ENCODE results near the gene USP44. TPM values are rescaled to one million over a fixed set of nuclear protein-coding genes. Genes with fewer than 3 reads are reported as not detected.

USP44 gene
- total and polyA plus RNA-seq, 2 donors (not counting 3 experiments of a cell fraction or from before 2014, with no cell fraction given), result 0.91 to 3.1 TPM

GRCh38 chr12:95551913-95552516 lies 739 bp upstream of the USP44 start:
- Histone ChIP-seq H3K9me1 (replicated peaks; ENCODE audit: control insufficient read depth, extremely low read depth, insufficient read depth, low read length) (no peaks in the 10 kb centered on the region), H3K36me3 (ENCODE audit: control insufficient read depth in 2 of 2, extremely low read depth in 1 of 2, insufficient read depth in 2 of 2, low read length in 2 of 2) (no peaks in the 10 kb centered on the region), H3K4me3 (replicated peaks in 1 of 3; ENCODE audit: insufficient read depth in 1 of 3, low read depth in 1 of 3, low read length in 3 of 3) (no peak overlapping the region), H3K4me2 (ENCODE audit: insufficient read depth, low read length) (no peak overlapping the region), H3K79me2 (ENCODE audit: control insufficient read depth, insufficient read depth, low read length) (no peaks in the 10 kb centered on the region), H3K9me3 (replicated peaks; ENCODE audit: control insufficient read depth, insufficient read depth, low read length) (peaks cover 2% of the 10 kb centered on the region), H4K20me1 (replicated peaks; ENCODE audit: control insufficient read depth, extremely low read depth, insufficient read depth, low read length) (no peaks in the 10 kb centered on the region), H3K4me1 (ENCODE audit: control insufficient read depth, extremely low read depth, insufficient read depth, low read length) (peaks cover 11% of the 10 kb centered on the region), H3K27ac (ENCODE audit: insufficient read depth, low read depth, low read length) (no peak overlapping the region), H3K27me3 (ENCODE audit: control insufficient read depth in 2 of 2, insufficient read depth in 2 of 2, low read length in 2 of 2) (peaks cover 9 to 14% of the 10 kb centered on the region in 2 experiments), H3K9ac (replicated peaks; ENCODE audit: extremely low read depth, insufficient read depth, low read length) (no peak overlapping the region), H2AFZ (ENCODE audit: low read depth, low read length) (no peak overlapping the region)
- ChIA-PET POLR2A (no interaction called here), CTCF (no interaction called here)
- no TSS peak for BruUV-seq (replicated peaks)
- intact Hi-C loops (cut with micrococcal nuclease) (no loop called here), dilution Hi-C loops (cut with MboI; ENCODE audit: extremely low pct_ligation_motif_present, low sequenced_read_pairs) (no loop called here)
- DNase-seq (ENCODE audit: low read depth, low spot score) (no peak), FAIRE-seq (no peak)
- TF ChIP-seq EZH2 (IDR thresholded peaks at IDR 0.05; ENCODE audit: borderline replicate concordance, low read depth, low read length, severe bottlenecking), result peak; percentile 16
- TF ChIP-seq MAX (IDR thresholded peaks at IDR 0.05; ENCODE audit: insufficient read depth, insufficient read length), result no peak

GRCh38 chr12:95549392-95550084 lies 1.7 kb downstream of the USP44 start:
- intact Hi-C loops (cut with micrococcal nuclease) (no loop called here), dilution Hi-C loops (cut with MboI; ENCODE audit: extremely low pct_ligation_motif_present, low sequenced_read_pairs) (no loop called here)
- CTCF ChIA-PET, result no interaction called here
- Histone ChIP-seq H3K27me3 (ENCODE audit: control insufficient read depth in 2 of 2, insufficient read depth in 2 of 2, low read length in 2 of 2) (peaks cover 9 to 14% of the 10 kb centered on the region in 2 experiments), H3K9ac (replicated peaks; ENCODE audit: extremely low read depth, insufficient read depth, low read length) (no peak overlapping the region), H3K9me1 (replicated peaks; ENCODE audit: control insufficient read depth, extremely low read depth, insufficient read depth, low read length) (no peaks in the 10 kb centered on the region), H4K20me1 (replicated peaks; ENCODE audit: control insufficient read depth, extremely low read depth, insufficient read depth, low read length) (no peaks in the 10 kb centered on the region), H3K36me3 (ENCODE audit: control insufficient read depth in 2 of 2, extremely low read depth in 1 of 2, insufficient read depth in 2 of 2, low read length in 2 of 2) (no peaks in the 10 kb centered on the region), H3K27ac (ENCODE audit: insufficient read depth, low read depth, low read length) (no peak overlapping the region), H3K4me3 (replicated peaks in 1 of 3; ENCODE audit: insufficient read depth in 1 of 3, low read depth in 1 of 3, low read length in 3 of 3) (peak overlapping the region in 1 of 3 experiments; percentile 58), H3K9me3 (replicated peaks; ENCODE audit: control insufficient read depth, insufficient read depth, low read length) (peaks cover 2% of the 10 kb centered on the region), H2AFZ (ENCODE audit: low read depth, low read length) (peak overlapping the region; percentile 96), H3K79me2 (ENCODE audit: control insufficient read depth, insufficient read depth, low read length) (no peaks in the 10 kb centered on the region), H3K4me2 (ENCODE audit: insufficient read depth, low read length) (peak overlapping the region; percentile 75), H3K4me1 (ENCODE audit: control insufficient read depth, extremely low read depth, insufficient read depth, low read length) (peaks cover 19% of the 10 kb centered on the region)
- TF ChIP-seq JUN (IDR thresholded peaks at IDR 0.05; ENCODE audit: borderline replicate concordance, insufficient read depth, insufficient read length, low read depth) (no peak), CTCF (IDR thresholded peaks at IDR 0.05; ENCODE audit: extremely low read depth in 1 of 2, insufficient read depth in 1 of 2, low read depth in 1 of 2, low read length in 2 of 2) (no peak), EZH2 (IDR thresholded peaks at IDR 0.05; ENCODE audit: borderline replicate concordance, low read depth, low read length, severe bottlenecking) (no peak), POLR2A (IDR thresholded peaks at IDR 0.05; ENCODE audit: low read depth, low read length) (no peak), GATA2 (IDR thresholded peaks at IDR 0.05; ENCODE audit: insufficient read depth, insufficient read length, low read depth, low read length) (no peak), FOS (IDR thresholded peaks at IDR 0.05; ENCODE audit: borderline replicate concordance, insufficient read depth, low read length) (no peak), POLR2AphosphoS5 (IDR thresholded peaks at IDR 0.05; ENCODE audit: insufficient read depth, low read depth, low read length) (no peak), MAX (IDR thresholded peaks at IDR 0.05; ENCODE audit: insufficient read depth, insufficient read length) (no peak), MYC (IDR thresholded peaks at IDR 0.05; ENCODE audit: low read depth, low read length) (no peak)
- FAIRE-seq, result no peak
- no TSS peak for BruUV-seq (replicated peaks)
- POLR2A ChIA-PET, result no interaction called here
- no peak for DNase-seq (ENCODE audit: low read depth, low spot score)

Data from endothelial cell of umbilical vein (primary cell).